ENCODE measurements around the gene NUDT16L1. TPM values are rescaled to one million over a fixed set of nuclear protein-coding genes. Genes with fewer than 3 reads are reported as not detected.
A peak's percentile ranks its signal among the peaks of the same experiment; 100 is the strongest.

The NUDT16L1 gene
- total RNA-seq, 1 experiment from 2014 or later: 49.9 TPM

GRCh38 chr16:4733211-4733742, 39.9 kb downstream of the NUDT16L1 start:
- Histone ChIP-seq H3K4me3 (ENCODE audit: low read length) (peak overlapping the region; percentile 94), H3K36me3 (ENCODE audit: low read depth, low read length) (no peaks in the 10 kb centered on the region), H3K9me3 (ENCODE audit: low read length) (no peaks in the 10 kb centered on the region), H4K20me1 (ENCODE audit: low read length) (no peaks in the 10 kb centered on the region), H3K4me1 (ENCODE audit: insufficient read depth, low read length) (no peaks in the 10 kb centered on the region; the same call in 1 of the 2 replicates), H3K4me2 (ENCODE audit: low read length) (peak overlapping the region; percentile 100), H3K79me2 (ENCODE audit: low read length) (peaks cover 24% of the 10 kb centered on the region), H3F3A (ENCODE audit: low read length, unreplicated experiment) (no peaks in the 10 kb centered on the region), H3K27ac (ENCODE audit: low read length) (no peak overlapping the region), H3K27me3 (ENCODE audit: low read length) (no peaks in the 10 kb centered on the region), H2AFZ (ENCODE audit: low read length) (peak overlapping the region; percentile 94), H3K9ac (ENCODE audit: low read length) (peak overlapping the region; percentile 94), H3K9me2 (replicated peaks; ENCODE audit: low read length) (no peaks in the 10 kb centered on the region)
- ATAC-seq: no peak
- no peak for DNase-seq
- ChIA-PET CTCF (no interaction called here), POLR2A (ENCODE audit: unreplicated experiment) (no interaction called here)
- no peak for TF ChIP-seq EZH2phosphoT487 (IDR thresholded peaks at IDR 0.05; ENCODE audit: borderline replicate concordance, low read length)
- TF ChIP-seq, protein P1, sequence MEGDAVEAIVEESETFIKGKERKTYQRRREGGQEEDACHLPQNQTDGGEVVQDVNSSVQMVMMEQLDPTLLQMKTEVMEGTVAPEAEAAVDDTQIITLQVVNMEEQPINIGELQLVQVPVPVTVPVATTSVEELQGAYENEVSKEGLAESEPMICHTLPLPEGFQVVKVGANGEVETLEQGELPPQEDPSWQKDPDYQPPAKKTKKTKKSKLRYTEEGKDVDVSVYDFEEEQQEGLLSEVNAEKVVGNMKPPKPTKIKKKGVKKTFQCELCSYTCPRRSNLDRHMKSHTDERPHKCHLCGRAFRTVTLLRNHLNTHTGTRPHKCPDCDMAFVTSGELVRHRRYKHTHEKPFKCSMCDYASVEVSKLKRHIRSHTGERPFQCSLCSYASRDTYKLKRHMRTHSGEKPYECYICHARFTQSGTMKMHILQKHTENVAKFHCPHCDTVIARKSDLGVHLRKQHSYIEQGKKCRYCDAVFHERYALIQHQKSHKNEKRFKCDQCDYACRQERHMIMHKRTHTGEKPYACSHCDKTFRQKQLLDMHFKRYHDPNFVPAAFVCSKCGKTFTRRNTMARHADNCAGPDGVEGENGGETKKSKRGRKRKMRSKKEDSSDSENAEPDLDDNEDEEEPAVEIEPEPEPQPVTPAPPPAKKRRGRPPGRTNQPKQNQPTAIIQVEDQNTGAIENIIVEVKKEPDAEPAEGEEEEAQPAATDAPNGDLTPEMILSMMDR (conservative IDR thresholded peaks at IDR 0.05; ENCODE audit: low read depth, low read length): no peak
- TF ChIP-seq EZH2 (IDR thresholded peaks at IDR 0.05; ENCODE audit: low read length, unreplicated experiment): no peak
- intact Hi-C loops (cut with micrococcal nuclease): loop anchor here (5.0 to 10.0 kb wide), 2 partner anchors 69 to 212 kb away; partner anchors contain the start of gene ROGDI
- no TSS peak for BruUV-seq (replicated peaks)

DNA sequence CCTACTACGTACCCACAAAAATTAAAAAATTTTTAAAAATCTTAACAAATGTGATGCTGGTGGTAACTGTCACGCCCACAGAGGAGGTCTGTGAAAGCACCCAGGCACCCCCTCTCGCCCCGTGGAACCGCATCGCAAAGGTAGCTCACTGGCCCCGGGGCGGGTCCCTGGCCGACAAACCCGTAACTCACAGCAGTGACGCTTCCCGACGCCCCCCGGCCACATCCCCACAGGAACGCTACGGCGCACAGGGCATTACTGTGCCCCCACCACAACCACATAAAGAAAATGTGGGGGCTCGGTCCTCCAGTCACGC, 40.3 kb downstream of the NUDT16L1 start:
- H3K4me2 ChIP-seq (ENCODE audit: low read length): peak overlapping the region; percentile 100
- H2AFZ ChIP-seq (ENCODE audit: low read length): peak overlapping the region; percentile 94
- no peak for TF ChIP-seq EZH2 (IDR thresholded peaks at IDR 0.05; ENCODE audit: low read length, unreplicated experiment)
- TF ChIP-seq, protein P1 (conservative IDR thresholded peaks at IDR 0.05; ENCODE audit: low read depth, low read length): no peak
- TF ChIP-seq EZH2phosphoT487 (IDR thresholded peaks at IDR 0.05; ENCODE audit: borderline replicate concordance, low read length): no peak
- peaks cover 24% of the 10 kb centered on the region for H3K79me2 ChIP-seq (ENCODE audit: low read length)
- ChIA-PET POLR2A (ENCODE audit: unreplicated experiment) (interaction anchor here (1.2 kb wide), 1 partner anchor 69 kb away, joined by 5 read pairs; no protein-coding TSS in a partner anchor), CTCF (no interaction called here)
- H3K27ac ChIP-seq (ENCODE audit: low read length): peak overlapping the region; percentile 28; the same call in 1 of the 2 replicates
- intact Hi-C loops (cut with micrococcal nuclease): loop anchor here (5.0 to 10.0 kb wide), 2 partner anchors 69 to 211 kb away; partner anchors contain the start of gene ROGDI
- H4K20me1 ChIP-seq (ENCODE audit: low read length): no peaks in the 10 kb centered on the region
- H3K36me3 ChIP-seq (ENCODE audit: low read depth, low read length): no peaks in the 10 kb centered on the region
- H3F3A ChIP-seq (ENCODE audit: low read length, unreplicated experiment): no peaks in the 10 kb centered on the region
- H3K4me3 ChIP-seq (ENCODE audit: low read length): peak overlapping the region; percentile 94
- peak overlapping the region; percentile 94 for H3K9ac ChIP-seq (ENCODE audit: low read length)
- DNase-seq (no peak), ATAC-seq (peak; percentile 4)
- BruUV-seq (replicated peaks): TSS peak; percentile 44
- no peaks in the 10 kb centered on the region for H3K9me3 ChIP-seq (ENCODE audit: low read length)
- H3K9me2 ChIP-seq (replicated peaks; ENCODE audit: low read length): no peaks in the 10 kb centered on the region
- H3K27me3 ChIP-seq (ENCODE audit: low read length): no peaks in the 10 kb centered on the region
- no peaks in the 10 kb centered on the region; the same call in 1 of the 2 replicates for H3K4me1 ChIP-seq (ENCODE audit: insufficient read depth, low read length)

All from PC-3 (cell line).